Measurements from ENCODE around the gene C4orf33.
"Not testable (repeated sequence)": the region's sequence is repeated elsewhere in the genome, so short reads cannot be mapped to it uniquely, and the experiment has no call there.

- not testable (repeated sequence) for TF ChIP-seq CTCF, POLR2AphosphoS5, POLR2A, EP300 (IDR thresholded peaks at IDR 0.05)
Measured at GRCh38 chr4:129126614-129127013, 30.7 kb downstream of the C4orf33 start.
